HG03103 (cell line): Measurements from ENCODE around the gene TSC22D1.
"Not testable (repeated sequence)": the region's sequence is repeated elsewhere in the genome, so short reads cannot be mapped to it uniquely, and the experiment has no call there.

Experiments used
- ATAC-seq: cut with Tn5 transposase; IDR thresholded peaks from one replicate; pipeline ENCODE4 v1.9.1; 2021; ENCODE audit warnings: low read depth; ENCODE audit not compliant: unreplicated experiment

Gene TSC22D1

GRCh38 chr13:44458313-44458975, 117.7 kb downstream of the TSC22D1 start:
- no peak for ATAC-seq

DNA sequence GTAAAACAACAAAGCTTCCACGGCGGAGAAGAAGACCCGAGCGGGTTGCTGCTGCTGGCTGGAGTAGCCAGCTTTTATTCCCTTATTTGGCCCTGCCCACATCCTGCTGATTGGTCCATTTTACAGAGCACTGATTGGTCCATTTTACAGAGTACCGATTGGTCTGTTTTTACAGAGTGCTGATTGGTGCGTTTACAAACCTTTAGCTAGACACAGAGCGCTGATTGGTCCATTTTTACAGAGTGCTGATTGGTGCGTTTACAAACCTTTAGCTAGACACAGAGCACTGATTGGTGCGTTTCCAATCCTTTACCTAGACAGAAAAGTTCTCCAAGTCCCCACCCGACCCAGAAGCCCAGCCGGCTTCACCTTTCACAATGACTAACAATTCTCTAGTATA, 119.9 kb downstream of the TSC22D1 start:
- not testable (repeated sequence) for ATAC-seq

GRCh38 chr13:44455769-44456168, 120.4 kb downstream of the TSC22D1 start:
- no peak for ATAC-seq

DNA sequence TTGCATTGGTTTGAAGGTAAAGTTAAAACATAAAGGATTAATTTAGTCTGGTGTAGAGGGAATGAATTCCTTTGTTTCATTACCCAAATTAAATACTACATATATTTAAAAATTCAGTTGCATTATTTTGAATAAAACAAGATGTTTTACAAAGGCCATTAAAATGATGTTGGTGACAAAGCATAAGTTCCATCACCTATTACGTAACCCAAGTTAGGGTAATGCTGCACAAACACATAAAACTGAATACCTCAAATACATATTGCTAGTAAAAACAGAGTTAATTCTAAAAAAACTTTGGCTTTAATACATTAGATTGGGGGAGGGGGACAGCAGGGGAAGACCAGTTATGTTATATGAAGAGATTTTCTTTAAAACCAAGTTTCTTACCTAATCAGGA, 122.2 kb downstream of the TSC22D1 start:
- ATAC-seq: no peak

DNA sequence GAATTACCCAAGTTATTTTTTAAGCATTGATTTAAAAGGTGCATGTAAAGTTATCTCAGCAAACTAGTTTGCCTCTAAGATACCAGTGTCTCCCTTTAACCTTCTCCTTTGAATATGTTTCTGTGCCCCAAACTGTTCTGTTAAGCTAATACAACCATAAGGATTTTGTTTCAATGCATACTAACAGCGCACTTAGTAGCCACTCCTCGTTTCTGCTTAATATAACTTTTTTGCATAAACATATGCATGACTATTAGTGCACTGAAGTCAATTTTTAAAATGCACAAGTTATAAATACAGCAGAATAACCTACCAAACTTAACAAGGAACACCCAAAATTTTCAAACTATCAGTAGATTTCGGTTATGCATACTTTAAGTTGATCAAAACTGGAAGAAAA, 123.1 kb downstream of the TSC22D1 start:
- ATAC-seq: no peak

GRCh38 chr13:44452418-44452817, 123.7 kb downstream of the TSC22D1 start:
- no peak for ATAC-seq

DNA sequence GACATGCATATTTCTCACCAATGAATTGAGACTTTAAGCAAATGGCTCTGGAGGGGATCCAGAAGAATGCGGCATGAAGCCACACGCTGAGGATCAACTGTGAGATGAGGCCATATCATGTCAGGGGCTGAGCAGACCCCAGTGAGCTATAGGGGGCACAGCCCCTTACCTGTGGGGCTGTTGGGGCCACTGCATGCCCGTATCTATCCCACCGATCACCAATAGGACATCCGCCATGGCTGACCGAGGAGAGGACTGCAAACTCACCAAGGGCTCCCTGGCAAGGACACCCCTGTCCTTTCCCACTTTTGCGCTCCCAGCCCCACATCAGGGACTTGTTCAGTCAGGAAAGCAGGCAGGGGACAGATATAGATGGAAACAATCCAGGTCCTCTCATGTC, 124.5 kb downstream of the TSC22D1 start:
- ATAC-seq: no peak

DNA sequence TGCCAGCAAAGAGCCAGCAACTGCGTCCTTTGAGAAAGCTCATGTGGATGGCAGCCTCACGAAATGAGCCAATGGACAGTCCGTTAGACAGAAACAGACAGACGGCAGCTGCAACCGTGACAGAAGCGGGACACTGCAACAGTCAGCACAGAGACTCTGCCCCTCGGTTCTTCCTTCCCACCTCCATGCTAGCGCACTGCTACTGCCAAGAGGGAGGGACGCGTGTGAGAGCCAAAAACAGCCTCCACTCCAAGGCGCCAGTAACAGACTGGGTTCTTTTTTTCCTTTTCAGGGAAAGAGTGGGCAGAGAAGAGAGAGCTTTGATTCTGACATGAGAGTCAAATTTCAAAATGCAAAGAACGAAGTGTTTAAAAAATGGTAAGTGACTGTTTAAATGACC, 125.0 kb downstream of the TSC22D1 start:
- ATAC-seq: no peak

GRCh38 chr13:44449999-44450821, 125.9 kb downstream of the TSC22D1 start:
- ATAC-seq: no peak

DNA sequence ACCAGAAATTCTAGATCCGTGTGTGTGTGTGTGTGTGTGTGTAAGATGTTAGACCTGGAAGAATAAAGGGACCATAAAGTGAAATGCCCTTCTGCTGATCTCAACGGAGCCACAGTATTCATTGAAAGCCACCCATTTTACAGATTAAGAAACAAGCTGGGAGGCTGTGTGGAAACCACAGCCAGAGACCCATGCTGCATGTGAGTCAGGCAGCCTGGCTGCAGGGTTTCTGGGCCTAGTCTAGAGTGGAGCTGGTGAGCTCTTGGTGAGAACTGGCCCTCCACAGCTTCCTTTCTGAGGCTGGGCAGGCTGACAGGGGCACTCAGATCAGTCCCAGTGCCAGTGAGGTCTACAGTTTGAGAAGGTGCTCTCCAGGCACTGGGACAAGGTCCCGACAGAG, 127.3 kb downstream of the TSC22D1 start:
- no peak for ATAC-seq

GRCh38 chr13:44448373-44448772, 127.8 kb downstream of the TSC22D1 start:
- ATAC-seq: no peak

DNA sequence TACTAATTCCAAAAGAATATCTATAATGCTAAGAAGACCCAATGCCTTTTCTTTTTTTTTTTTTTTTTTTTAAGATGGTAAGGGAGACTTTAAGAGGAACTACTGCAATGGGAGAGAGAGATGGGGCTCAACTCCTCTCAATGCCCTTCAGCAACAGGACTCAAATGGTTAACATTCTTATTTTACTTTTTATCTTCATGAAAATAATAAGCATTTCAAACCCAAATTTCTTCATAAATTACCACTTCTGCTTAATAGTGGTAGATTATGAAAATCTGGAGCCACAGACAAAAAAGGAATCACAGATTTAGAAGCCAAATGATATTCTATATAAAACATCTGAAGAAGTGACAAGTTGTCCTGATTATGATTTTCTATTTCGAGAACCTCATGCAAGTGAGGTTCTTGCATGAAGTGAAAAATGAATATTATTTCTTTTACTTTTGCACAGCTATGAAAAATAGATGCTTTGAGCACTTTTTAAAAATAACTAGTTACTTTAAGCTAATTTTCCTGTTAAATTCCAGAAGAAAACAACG, 128.3 kb downstream of the TSC22D1 start:
- no peak for ATAC-seq

GRCh38 chr13:44440046-44440608, 136.0 kb downstream of the TSC22D1 start:
- ATAC-seq: no peak

DNA sequence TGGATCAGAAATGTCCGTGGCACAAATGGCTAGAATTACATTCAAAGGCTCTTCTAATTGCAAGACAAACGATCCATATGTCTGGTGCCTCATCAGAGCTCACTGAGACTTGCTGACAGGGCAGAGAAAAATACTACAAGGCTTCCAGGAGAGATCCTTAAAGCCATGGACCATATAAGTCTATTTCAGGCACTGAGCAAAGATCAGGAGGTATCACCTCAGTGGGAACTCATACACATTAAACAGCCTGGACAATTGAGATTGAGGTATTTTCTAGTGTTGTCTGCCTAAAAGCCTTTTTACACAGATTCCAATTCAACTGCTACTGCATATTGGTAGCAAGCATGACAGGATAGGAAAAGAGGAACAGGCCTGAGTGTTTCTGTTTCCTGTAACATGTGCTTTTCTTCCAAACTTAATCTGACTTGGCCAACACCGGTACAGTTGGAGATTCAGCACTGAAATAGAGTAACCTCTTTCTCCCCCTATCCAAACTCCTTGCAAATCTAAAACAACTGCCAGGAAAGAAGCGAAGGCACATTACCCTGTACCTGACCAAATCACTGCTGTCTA, 136.6 kb downstream of the TSC22D1 start:
- ATAC-seq: no peak

GRCh38 chr13:44438234-44438579, 137.9 kb downstream of the TSC22D1 start:
- no peak for ATAC-seq

DNA sequence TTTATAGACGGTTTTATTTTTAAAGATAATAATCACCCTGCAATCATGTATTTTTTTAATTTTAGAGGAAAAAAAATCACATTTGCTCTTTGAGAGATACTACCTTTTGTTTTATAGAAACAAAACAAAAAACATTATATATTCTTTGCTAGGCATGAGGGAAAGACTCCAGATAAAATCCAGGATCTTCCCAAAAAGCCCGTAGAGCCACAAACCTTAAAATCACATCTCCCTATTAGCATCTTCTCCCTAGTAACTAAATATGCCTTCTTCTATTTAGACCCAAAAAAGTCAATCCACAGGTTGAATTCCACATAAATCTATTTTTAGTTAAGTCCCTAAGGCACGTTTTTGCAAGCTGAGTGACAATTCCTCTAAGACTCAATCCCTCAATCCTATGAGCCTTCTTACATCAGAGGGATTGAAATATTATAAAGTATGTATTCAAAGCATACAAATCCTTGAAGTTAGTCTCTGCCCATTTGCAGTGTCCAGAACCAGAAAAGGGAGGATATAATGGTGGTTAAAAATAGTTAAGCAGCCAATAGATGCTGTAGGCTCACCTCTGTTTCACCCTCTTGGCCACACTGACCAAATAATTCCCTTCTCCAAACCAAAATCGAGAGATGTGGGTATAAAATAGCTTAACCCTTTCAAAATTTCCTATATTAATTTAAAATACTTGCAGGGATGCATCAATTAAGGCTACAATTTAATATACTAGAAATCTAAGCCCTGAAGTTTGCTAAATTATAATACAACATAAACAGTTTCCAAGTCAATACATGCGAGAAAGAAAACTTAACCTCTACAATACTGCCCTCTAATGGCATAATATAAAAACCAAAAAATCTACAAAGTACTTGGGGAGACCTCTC, 138.5 kb downstream of the TSC22D1 start:
- ATAC-seq: no peak

- no peak for ATAC-seq
Measured at GRCh38 chr13:44436589-44437337, 139.4 kb downstream of the TSC22D1 start.

GRCh38 chr13:44435919-44436510, 140.1 kb downstream of the TSC22D1 start:
- no peak for ATAC-seq
